ENCODE results near the gene KRTAP5-9. TPM values are rescaled to one million over a fixed set of nuclear protein-coding genes. Genes with fewer than 3 reads are reported as not detected.
"Not testable (repeated sequence)": the region's sequence is repeated elsewhere in the genome, so short reads cannot be mapped to it uniquely, and the experiment has no call there.

Gene KRTAP5-9
- total RNA-seq, 6 experiments from 2014 or later, result 0.17 to 0.38 TPM; not detected in 4

DNA sequence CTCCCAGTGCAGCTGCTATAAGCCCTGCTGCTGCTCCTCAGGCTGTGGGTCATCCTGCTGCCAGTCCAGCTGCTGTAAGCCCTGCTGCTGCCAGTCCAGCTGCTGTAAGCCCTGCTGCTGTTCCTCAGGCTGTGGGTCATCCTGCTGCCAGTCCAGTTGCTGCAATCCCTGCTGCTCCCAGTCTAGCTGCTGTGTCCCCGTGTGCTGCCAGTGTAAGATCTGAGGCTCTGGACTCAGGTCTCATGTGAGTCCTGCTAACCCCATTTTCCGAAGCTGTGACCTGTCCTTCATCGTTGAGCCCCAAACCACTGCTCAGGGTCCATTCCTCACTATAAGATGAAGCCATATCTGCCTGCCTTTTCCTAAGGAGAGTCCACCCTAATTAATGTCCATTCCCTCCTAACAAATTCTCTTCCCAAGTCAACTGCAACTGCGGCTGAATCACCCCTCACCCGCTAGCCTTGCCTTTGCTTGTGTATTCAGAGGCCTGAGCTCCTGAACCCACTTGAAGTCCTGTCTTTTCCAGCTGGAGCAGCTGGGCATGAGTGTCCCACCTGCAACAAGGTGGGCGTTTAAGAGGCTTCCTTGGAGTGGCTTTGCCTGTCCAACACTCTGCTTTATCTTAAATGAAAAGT, 20.5 kb upstream of the KRTAP5-9 start:
- 58% methylated on average over 5 of the region's 6 CpGs for WGBS (ENCODE audit: insufficient coverage, low coverage, low lambda C conversion rate, missing lambda C conversion rate)
- DNase-seq (peak in 1 of 3 donors; percentile 45), ATAC-seq (peak; percentile 1 to 43 (median 27))
- peak overlapping the region; percentile 26 to 76 (median 47) for H3K27ac ChIP-seq
- no peaks in the 10 kb centered on the region for H3K36me3 ChIP-seq
- no peaks in the 10 kb centered on the region for H3K27me3 ChIP-seq
- TF ChIP-seq, protein P1, sequence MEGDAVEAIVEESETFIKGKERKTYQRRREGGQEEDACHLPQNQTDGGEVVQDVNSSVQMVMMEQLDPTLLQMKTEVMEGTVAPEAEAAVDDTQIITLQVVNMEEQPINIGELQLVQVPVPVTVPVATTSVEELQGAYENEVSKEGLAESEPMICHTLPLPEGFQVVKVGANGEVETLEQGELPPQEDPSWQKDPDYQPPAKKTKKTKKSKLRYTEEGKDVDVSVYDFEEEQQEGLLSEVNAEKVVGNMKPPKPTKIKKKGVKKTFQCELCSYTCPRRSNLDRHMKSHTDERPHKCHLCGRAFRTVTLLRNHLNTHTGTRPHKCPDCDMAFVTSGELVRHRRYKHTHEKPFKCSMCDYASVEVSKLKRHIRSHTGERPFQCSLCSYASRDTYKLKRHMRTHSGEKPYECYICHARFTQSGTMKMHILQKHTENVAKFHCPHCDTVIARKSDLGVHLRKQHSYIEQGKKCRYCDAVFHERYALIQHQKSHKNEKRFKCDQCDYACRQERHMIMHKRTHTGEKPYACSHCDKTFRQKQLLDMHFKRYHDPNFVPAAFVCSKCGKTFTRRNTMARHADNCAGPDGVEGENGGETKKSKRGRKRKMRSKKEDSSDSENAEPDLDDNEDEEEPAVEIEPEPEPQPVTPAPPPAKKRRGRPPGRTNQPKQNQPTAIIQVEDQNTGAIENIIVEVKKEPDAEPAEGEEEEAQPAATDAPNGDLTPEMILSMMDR (IDR thresholded peaks at IDR 0.05), result no peak
- TF ChIP-seq POLR2A (IDR thresholded peaks at IDR 0.05), result peak; percentile 43
- intact Hi-C loops (cut with DNase I), result no loop called here
- H3K4me1 ChIP-seq, result peaks cover 0 to 26% (median 11%) of the 10 kb centered on the region in 4 donors
- H3K4me3 ChIP-seq, result no peak overlapping the region
- H3K9me3 ChIP-seq, result no peaks in the 10 kb centered on the region

DNA sequence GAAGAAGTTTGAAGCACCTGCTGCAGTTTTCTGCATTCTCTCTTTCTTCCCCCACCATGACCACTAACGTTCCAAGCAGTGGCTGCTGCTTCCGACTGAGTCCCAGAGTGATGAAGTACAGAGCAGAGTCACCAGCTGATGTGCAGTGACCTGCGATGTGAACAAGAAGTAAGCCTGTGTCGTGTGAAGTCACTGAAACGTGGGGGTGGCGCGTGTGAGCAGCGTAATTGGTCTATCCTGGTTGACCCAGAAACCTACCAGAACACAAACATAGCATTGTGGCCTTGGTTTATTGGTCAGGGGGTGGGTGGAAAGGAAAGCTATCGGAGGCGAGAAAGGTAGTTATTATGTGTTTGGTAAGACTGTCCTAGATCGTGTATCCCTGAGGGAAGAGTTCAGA, 17.6 kb upstream of the KRTAP5-9 start:
- ATAC-seq, result peak in 1 of 4 donors; percentile 47
- no peaks in the 10 kb centered on the region for H3K27me3 ChIP-seq
- DNase-seq, result no peak
- WGBS (ENCODE audit: insufficient coverage, low coverage, low lambda C conversion rate, missing lambda C conversion rate), result 55% methylated on average over 9 of the region's 11 CpGs
- H3K36me3 ChIP-seq, result no peaks in the 10 kb centered on the region
- H3K27ac ChIP-seq, result peak overlapping the region in 1 of 3 donors; percentile 72
- TF ChIP-seq POLR2A (IDR thresholded peaks at IDR 0.05), result peak; percentile 30
- TF ChIP-seq, protein P1 (IDR thresholded peaks at IDR 0.05), result no peak
- H3K4me3 ChIP-seq, result no peak overlapping the region
- intact Hi-C loops (cut with DNase I), result no loop called here
- H3K4me1 ChIP-seq, result peaks cover 0 to 35% (median 15%) of the 10 kb centered on the region in 4 donors
- H3K9me3 ChIP-seq, result no peaks in the 10 kb centered on the region

DNA sequence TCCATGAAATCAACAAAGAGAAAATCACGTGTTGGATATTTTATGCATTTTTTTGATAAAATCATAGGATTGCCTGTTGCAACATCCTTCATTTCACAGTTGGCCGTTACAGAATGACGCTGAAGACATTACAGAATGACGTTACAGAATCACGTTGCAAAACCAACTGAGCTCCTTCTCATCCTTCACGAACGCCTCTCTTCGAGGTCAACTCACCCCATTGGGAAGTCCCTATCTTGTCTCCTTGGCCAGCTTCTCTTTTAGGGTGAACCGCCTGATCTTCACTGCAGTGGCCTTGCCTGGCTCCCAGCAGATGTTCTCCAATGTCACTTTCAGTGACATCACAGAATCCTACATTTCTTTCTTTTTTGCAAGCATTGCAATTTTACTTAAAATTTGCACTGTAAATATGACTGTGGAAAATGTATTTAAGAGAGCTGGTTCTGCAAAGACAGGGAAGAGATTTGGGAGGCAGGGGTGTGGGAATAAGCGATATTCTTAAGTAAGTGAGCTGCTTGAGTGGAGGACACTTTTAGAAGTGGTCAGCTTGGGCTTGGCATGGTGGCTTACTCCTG, 16.1 kb upstream of the KRTAP5-9 start:
- WGBS (ENCODE audit: insufficient coverage, low coverage, low lambda C conversion rate, missing lambda C conversion rate), result 74% methylated on average over 10 of the region's 10 CpGs
- H3K4me3 ChIP-seq, result no peak overlapping the region
- TF ChIP-seq, protein P1 (IDR thresholded peaks at IDR 0.05), result no peak
- TF ChIP-seq POLR2A (IDR thresholded peaks at IDR 0.05), result no peak
- H3K9me3 ChIP-seq, result no peaks in the 10 kb centered on the region
- no peak overlapping the region for H3K27ac ChIP-seq
- no peaks in the 10 kb centered on the region for H3K27me3 ChIP-seq
- ATAC-seq (no peak), DNase-seq (no peak)
- intact Hi-C loops (cut with DNase I), result no loop called here
- no peaks in the 10 kb centered on the region for H3K36me3 ChIP-seq
- peaks cover 0 to 26% (median 12%) of the 10 kb centered on the region in 4 donors for H3K4me1 ChIP-seq

DNA sequence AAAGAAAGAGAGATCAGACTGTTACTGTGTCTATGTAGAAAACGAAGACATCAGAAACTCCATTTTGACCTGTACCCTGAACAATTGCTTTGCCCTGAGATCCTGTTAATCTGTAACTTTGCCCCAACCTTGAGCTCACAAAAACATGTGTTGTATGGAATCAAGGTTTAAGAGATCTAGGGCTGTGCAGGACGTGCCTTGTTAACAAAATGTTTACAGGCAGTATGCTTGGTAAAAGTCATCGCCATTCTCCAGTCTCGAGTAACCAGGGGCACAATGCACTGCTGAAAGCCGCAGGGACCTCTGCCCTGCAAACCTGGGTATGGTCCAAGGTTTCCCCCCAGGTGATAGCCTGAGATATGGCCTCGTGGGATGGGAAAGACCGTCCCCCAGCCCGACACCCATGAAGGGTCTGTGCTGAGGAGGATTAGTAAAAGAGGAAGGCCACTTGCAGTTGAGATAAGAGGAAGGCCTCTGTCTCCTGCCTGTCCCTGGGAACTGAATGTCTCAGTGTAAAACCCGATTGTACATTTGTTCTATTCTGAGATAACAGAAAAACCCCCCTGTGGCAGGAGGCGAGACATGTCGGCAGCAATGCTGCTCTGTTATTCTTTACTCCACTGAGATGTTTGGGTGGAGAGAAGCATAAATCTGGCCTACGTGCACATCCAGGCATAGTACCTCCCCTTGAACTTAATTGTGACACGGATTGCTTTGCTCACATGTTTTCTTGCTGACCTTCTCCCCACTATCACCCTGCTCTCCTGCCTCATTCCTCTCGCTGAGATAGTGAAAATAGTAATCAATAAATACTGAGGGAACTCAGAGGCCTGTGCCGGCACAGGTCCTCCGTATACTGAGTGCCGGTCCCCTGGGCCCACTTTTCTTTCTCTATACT, 13.3 kb upstream of the KRTAP5-9 start:
- H3K36me3 ChIP-seq; ATAC-seq; H3K4me3 ChIP-seq; intact Hi-C loops (cut with DNase I); H3K27me3 ChIP-seq; H3K9me3 ChIP-seq: not testable (repeated sequence)
- 27% methylated on average over 17 of the region's 17 CpGs for WGBS (ENCODE audit: insufficient coverage, low coverage, low lambda C conversion rate, missing lambda C conversion rate)
- Histone ChIP-seq H3K4me1 (peaks cover 0 to 20% (median 10%) of the 10 kb centered on the region in 4 donors), H3K27ac (peak overlapping the region; percentile 71 to 92 (median 81))
- DNase-seq, result peak in 1 of 3 donors; percentile 42

All from right lobe of liver (tissue), 6 donors.